Measurements from ENCODE around the gene PDHB.

- no peak for TF ChIP-seq CTCF (IDR thresholded peaks at IDR 0.05; ENCODE audit: low read length)
- no peak for TF ChIP-seq EZH2 (IDR thresholded peaks at IDR 0.05; ENCODE audit: borderline replicate concordance, low read length)
These were observed 29.2 kb upstream of the PDHB start for GRCh38 chr3:58462829-58463180.

Measured in OCI-LY1 (cell line).